ENCODE data around the gene DUSP9. TPM values are rescaled to one million over a fixed set of nuclear protein-coding genes. Genes with fewer than 3 reads are reported as not detected.

Gene DUSP9
- polyA plus RNA-seq, 1 experiment: 0.06 TPM

DNA sequence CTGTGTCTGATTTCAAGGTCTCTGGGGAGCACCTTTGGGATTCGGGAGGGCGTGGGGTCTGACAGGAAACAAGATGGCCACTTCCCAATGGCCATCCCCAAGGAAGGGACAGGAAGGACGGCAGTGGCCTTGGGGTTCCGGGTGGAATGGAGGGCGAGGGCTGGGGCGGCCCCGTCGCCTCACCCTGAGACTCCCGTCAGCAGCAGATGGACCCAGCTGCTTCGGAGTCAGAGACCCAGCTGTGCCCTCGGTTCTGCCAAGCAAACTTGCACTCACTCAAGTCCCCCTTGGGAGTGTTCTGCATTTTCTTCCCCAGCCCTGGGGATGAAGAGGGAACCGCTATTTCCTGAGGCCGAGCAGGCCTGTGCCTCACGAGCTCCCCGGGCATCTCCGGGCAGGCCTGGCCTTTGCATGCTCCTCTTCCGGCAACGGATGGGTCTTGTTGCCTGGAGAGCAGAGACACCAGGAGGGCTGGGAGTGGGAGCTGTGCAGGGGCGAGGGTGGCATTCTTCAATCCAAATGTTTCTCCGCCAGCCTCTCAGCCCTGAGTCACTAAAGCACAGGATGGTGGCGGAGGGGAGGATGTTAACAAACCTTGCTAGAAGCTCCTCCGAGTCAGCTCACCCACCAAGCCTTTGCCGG lies 6.8 kb upstream of the DUSP9 start:
- Histone ChIP-seq H3K36me3 (ENCODE audit: control insufficient read depth, insufficient read depth, low read length) (no peaks in the 10 kb centered on the region), H3K4me3 (ENCODE audit: low read depth, low read length) (no peak overlapping the region), H3K27me3 (ENCODE audit: control insufficient read depth, insufficient read depth, low read length) (peaks cover 16% of the 10 kb centered on the region)
- POLR2A ChIA-PET: no interaction called here
- CTCF ChIA-PET: interaction anchor here (0.7 to 1.5 kb wide), 3 partner anchors 9 to 101 kb away, joined by 3 to 5 read pairs (median 3); no protein-coding TSS in a partner anchor
- TF ChIP-seq, protein P1, sequence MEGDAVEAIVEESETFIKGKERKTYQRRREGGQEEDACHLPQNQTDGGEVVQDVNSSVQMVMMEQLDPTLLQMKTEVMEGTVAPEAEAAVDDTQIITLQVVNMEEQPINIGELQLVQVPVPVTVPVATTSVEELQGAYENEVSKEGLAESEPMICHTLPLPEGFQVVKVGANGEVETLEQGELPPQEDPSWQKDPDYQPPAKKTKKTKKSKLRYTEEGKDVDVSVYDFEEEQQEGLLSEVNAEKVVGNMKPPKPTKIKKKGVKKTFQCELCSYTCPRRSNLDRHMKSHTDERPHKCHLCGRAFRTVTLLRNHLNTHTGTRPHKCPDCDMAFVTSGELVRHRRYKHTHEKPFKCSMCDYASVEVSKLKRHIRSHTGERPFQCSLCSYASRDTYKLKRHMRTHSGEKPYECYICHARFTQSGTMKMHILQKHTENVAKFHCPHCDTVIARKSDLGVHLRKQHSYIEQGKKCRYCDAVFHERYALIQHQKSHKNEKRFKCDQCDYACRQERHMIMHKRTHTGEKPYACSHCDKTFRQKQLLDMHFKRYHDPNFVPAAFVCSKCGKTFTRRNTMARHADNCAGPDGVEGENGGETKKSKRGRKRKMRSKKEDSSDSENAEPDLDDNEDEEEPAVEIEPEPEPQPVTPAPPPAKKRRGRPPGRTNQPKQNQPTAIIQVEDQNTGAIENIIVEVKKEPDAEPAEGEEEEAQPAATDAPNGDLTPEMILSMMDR (IDR thresholded peaks at IDR 0.05; ENCODE audit: insufficient read depth, low read depth, low read length): no peak
- no peak for DNase-seq (ENCODE audit: low read depth)

DNA sequence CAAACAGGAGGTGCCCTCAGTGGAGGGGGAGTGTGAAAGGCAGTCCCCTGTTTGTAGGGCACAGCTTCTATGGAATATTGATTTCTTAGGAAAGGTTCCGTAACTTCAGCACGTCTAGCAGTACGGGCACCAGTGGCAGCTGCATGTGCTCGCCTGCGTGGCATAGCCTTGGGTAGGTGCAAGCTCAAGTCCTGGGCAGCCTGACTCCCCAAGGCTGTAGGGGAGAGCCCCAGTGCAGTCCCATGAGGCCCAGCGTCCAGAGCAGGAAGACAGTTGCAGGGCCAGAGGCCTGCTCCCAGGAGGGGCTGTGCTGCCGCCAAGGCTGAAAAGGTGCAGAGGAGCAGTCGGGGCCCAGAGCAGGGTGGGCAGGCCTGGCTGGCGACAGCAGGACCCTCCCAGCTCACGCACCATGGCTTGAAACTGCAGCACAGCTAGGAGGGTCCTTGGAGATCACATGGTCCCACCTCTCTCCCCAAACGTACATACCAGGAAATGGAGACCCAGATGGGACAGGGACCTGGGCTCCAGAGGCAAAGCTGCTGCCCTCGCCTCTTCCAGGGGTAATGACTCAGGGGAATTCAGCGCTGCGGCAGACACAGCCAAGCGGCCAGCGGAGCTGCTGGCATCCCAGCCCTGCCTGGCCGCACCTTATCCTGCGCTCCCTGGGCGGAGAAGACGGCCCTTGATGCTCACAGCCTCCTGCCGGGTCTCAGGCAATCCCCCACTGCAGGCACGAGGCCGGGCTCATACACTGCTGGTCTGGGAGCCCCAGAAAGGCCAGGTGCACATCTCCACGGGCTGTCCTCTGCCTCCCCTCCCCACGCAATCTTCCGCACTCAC lies 6.0 kb upstream of the DUSP9 start:
- CTCF ChIA-PET: interaction anchor here (0.7 to 1.5 kb wide), 2 partner anchors 10 to 102 kb away, joined by 3 to 5 read pairs; no protein-coding TSS in a partner anchor
- TF ChIP-seq, protein P1 (IDR thresholded peaks at IDR 0.05; ENCODE audit: insufficient read depth, low read depth, low read length): no peak
- Histone ChIP-seq H3K27me3 (ENCODE audit: control insufficient read depth, insufficient read depth, low read length) (peaks cover 19% of the 10 kb centered on the region), H3K4me3 (ENCODE audit: low read depth, low read length) (no peak overlapping the region), H3K36me3 (ENCODE audit: control insufficient read depth, insufficient read depth, low read length) (no peaks in the 10 kb centered on the region)
- POLR2A ChIA-PET: no interaction called here
- no peak for DNase-seq (ENCODE audit: low read depth)

DNA sequence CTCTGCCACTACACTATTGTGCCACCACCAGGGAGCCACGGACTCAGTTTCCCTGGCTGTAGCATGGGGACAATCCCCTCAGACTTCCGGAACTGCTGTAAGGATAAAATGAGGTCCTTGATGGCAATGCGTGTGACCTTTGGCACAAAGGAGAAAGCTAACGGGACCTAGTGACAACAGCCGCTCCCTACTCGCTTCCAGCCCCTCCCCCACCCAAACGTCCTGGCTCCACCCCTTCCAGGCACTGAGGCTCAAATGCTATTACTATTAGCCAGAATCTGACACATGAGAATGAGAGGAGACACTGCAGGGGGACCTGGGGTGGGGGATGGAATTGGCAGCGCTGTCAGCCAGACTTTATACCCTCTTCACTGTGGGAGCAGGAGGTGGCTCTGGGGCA lies 5.4 kb upstream of the DUSP9 start:
- no peak overlapping the region for H3K4me3 ChIP-seq (ENCODE audit: low read depth, low read length)
- ChIA-PET CTCF (no interaction called here), POLR2A (no interaction called here)
- peaks cover 22% of the 10 kb centered on the region for H3K27me3 ChIP-seq (ENCODE audit: control insufficient read depth, insufficient read depth, low read length)
- TF ChIP-seq, protein P1 (IDR thresholded peaks at IDR 0.05; ENCODE audit: insufficient read depth, low read depth, low read length): no peak
- DNase-seq (ENCODE audit: low read depth): no peak
- no peaks in the 10 kb centered on the region for H3K36me3 ChIP-seq (ENCODE audit: control insufficient read depth, insufficient read depth, low read length)

DNA sequence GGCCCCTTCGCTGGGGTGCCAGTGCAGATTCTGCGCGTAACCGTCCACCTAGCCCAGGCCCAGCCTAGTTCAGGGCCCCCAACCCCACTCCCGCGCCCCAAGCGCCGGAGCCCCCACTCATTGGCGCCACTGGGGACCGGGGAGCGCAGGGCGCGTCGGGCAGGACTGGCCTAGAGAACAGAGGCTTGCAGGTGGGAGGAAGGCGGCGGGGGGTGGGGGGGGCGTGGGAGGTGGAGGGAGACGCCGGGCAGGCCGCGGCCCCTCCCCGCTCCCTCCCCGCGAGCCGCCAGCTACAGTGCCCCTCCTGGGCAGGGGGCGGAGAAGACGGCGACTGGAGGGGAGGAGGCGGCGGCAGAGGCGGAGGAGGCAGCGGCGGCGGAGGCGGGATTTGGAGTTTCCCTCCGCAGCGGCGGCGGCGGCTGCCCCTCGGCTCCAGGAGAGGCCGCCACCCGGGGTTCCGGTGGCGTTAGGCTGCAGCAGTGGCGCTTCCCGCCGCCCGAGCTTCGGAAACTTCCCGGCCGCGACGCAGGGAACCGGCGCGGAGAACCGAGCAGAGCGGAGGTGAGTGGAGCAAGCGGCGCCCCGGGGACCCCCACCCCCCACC lies 4.8 kb upstream of the DUSP9 start:
- TF ChIP-seq, protein P1 (IDR thresholded peaks at IDR 0.05; ENCODE audit: insufficient read depth, low read depth, low read length): no peak
- Histone ChIP-seq H3K4me3 (ENCODE audit: low read depth, low read length) (no peak overlapping the region), H3K36me3 (ENCODE audit: control insufficient read depth, insufficient read depth, low read length) (no peaks in the 10 kb centered on the region), H3K27me3 (ENCODE audit: control insufficient read depth, insufficient read depth, low read length) (peaks cover 23% of the 10 kb centered on the region)
- ChIA-PET CTCF (no interaction called here), POLR2A (no interaction called here)
- no peak for DNase-seq (ENCODE audit: low read depth)

Data from BJ (cell line).